ENCODE measurements around the gene FAM81A. TPM values are rescaled to one million over a fixed set of nuclear protein-coding genes. Genes with fewer than 3 reads are reported as not detected.

Gene FAM81A
- total and polyA plus RNA-seq, 4 donors = under 0.01 to 0.13 (median 0.07) TPM

DNA sequence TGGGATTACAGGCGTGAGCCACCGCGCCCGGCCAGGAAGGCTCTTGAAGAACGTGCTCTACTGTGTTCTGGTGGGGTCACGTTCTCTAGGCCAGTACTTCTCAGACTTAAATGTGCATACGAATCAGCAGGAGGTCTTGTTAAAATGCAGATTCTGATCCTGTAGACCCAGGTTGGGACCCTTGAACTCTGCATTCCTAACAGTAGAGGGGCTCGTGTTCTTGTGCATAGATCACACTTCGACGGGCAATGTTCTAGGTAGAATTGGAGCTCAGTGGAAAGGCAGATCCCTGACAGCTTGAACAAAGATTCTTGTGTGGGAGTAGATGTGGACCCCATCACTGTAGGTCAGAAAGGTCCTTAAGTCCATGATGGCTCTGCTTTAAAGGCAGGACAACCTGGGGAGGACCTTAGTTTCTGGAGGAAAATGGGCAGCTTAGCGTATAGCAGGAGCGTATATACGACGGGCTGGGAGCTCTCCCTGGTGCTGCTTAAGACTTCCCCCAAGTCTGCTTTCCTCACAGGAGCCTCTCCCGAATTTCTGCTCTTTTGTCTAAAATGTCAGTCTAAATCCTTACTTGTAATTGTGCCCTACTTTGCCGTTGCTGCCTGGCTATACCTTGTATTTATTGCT is 16.9 kb upstream of the FAM81A start:
- DNase-seq (ENCODE audit: low spot score) = no peak
- H3K4me3 ChIP-seq (ENCODE audit: low read depth in 1 of 3, low read length in 3 of 3) = no peak overlapping the region
- H3K9me3 ChIP-seq (ENCODE audit: control insufficient read depth in 4 of 4, low read length in 3 of 4) = no peaks in the 10 kb centered on the region
- TF ChIP-seq NR2F2 (IDR thresholded peaks at IDR 0.05) = no peak
- no peak for TF ChIP-seq GABPA (IDR thresholded peaks at IDR 0.05 in 1 of 2, conservative IDR thresholded peaks at IDR 0.05 in 1 of 2)
- TF ChIP-seq, protein P1, sequence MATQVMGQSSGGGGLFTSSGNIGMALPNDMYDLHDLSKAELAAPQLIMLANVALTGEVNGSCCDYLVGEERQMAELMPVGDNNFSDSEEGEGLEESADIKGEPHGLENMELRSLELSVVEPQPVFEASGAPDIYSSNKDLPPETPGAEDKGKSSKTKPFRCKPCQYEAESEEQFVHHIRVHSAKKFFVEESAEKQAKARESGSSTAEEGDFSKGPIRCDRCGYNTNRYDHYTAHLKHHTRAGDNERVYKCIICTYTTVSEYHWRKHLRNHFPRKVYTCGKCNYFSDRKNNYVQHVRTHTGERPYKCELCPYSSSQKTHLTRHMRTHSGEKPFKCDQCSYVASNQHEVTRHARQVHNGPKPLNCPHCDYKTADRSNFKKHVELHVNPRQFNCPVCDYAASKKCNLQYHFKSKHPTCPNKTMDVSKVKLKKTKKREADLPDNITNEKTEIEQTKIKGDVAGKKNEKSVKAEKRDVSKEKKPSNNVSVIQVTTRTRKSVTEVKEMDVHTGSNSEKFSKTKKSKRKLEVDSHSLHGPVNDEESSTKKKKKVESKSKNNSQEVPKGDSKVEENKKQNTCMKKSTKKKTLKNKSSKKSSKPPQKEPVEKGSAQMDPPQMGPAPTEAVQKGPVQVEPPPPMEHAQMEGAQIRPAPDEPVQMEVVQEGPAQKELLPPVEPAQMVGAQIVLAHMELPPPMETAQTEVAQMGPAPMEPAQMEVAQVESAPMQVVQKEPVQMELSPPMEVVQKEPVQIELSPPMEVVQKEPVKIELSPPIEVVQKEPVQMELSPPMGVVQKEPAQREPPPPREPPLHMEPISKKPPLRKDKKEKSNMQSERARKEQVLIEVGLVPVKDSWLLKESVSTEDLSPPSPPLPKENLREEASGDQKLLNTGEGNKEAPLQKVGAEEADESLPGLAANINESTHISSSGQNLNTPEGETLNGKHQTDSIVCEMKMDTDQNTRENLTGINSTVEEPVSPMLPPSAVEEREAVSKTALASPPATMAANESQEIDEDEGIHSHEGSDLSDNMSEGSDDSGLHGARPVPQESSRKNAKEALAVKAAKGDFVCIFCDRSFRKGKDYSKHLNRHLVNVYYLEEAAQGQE (IDR thresholded peaks at IDR 0.05) = no peak
- TF ChIP-seq RXRA (IDR thresholded peaks at IDR 0.05) = no peak
- TF ChIP-seq, protein P2, sequence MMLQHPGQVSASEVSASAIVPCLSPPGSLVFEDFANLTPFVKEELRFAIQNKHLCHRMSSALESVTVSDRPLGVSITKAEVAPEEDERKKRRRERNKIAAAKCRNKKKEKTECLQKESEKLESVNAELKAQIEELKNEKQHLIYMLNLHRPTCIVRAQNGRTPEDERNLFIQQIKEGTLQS (IDR thresholded peaks at IDR 0.05) = no peak
- no peak for TF ChIP-seq YY1 (IDR thresholded peaks at IDR 0.05)
- TF ChIP-seq, protein P3, sequence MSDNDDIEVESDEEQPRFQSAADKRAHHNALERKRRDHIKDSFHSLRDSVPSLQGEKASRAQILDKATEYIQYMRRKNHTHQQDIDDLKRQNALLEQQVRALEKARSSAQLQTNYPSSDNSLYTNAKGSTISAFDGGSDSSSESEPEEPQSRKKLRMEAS (IDR thresholded peaks at IDR 0.05) = no peak
- no peak for TF ChIP-seq JUND (IDR thresholded peaks at IDR 0.05)
- TF ChIP-seq SP1 (IDR thresholded peaks at IDR 0.05) = no peak
- no peak for TF ChIP-seq FOXA1 (IDR thresholded peaks at IDR 0.05)
- H3K4me1 ChIP-seq (ENCODE audit: control insufficient read depth in 4 of 4, insufficient read depth in 4 of 4, low read length in 3 of 4) = no peaks in the 10 kb centered on the region
- H3K27ac ChIP-seq (ENCODE audit: low read depth in 1 of 2, low read length in 2 of 2) = no peak overlapping the region
- H3K9ac ChIP-seq (ENCODE audit: low read depth in 1 of 2, low read length in 2 of 2) = no peak overlapping the region
- H3K27me3 ChIP-seq (ENCODE audit: control insufficient read depth in 4 of 4, insufficient read depth in 4 of 4, low read length in 3 of 4) = no peaks in the 10 kb centered on the region
- H3K36me3 ChIP-seq (ENCODE audit: control insufficient read depth in 4 of 4, insufficient read depth in 3 of 4, low read depth in 1 of 4, low read length in 3 of 4) = no peaks in the 10 kb centered on the region
- 55% methylated on average over 12 of the region's 16 CpGs for WGBS

DNA sequence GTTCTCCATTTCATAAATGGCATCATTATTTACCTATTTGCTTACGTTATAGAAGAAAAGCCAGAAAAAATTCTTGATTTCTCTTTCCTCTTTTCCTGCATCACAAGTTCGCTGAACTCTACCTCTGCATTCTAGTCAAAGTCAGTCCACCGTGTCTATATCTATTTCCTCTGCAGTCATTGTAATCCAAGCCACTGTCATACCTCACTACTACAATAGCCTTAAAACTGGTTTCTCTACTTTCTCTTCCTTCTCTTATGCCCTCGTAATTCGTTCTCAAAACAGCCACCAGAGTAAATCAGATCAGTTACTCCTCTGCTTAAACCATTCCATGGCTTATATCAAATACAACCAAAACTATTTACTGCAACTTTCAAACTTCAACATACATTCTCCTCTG is 13.4 kb upstream of the FAM81A start:
- WGBS = 55% methylated on average over 5 of the region's 5 CpGs
- Histone ChIP-seq H3K27me3 (ENCODE audit: control insufficient read depth in 4 of 4, insufficient read depth in 4 of 4, low read length in 3 of 4) (no peaks in the 10 kb centered on the region), H3K9me3 (ENCODE audit: control insufficient read depth in 4 of 4, low read length in 3 of 4) (no peaks in the 10 kb centered on the region), H3K27ac (ENCODE audit: low read depth in 1 of 2, low read length in 2 of 2) (no peak overlapping the region), H3K4me1 (ENCODE audit: control insufficient read depth in 4 of 4, insufficient read depth in 4 of 4, low read length in 3 of 4) (no peaks in the 10 kb centered on the region), H3K4me3 (ENCODE audit: low read depth in 1 of 3, low read length in 3 of 3) (no peak overlapping the region), H3K9ac (ENCODE audit: low read depth in 1 of 2, low read length in 2 of 2) (no peak overlapping the region), H3K36me3 (ENCODE audit: control insufficient read depth in 4 of 4, insufficient read depth in 3 of 4, low read depth in 1 of 4, low read length in 3 of 4) (no peaks in the 10 kb centered on the region)
- DNase-seq (ENCODE audit: low spot score) = no peak
- TF ChIP-seq RXRA (IDR thresholded peaks at IDR 0.05) (no peak), SP1 (IDR thresholded peaks at IDR 0.05) (no peak), YY1 (IDR thresholded peaks at IDR 0.05) (no peak), EGR1 (IDR thresholded peaks at IDR 0.05; ENCODE audit: low read depth in 2 of 2) (no peak), NR2F2 (IDR thresholded peaks at IDR 0.05) (no peak), HNF4G (IDR thresholded peaks at IDR 0.05) (no peak), FOXA2 (IDR thresholded peaks at IDR 0.05) (no peak), JUND (IDR thresholded peaks at IDR 0.05) (no peak), RAD21 (IDR thresholded peaks at IDR 0.05) (no peak), HNF4A (conservative IDR thresholded peaks at IDR 0.05) (no peak), GABPA (IDR thresholded peaks at IDR 0.05 in 1 of 2, conservative IDR thresholded peaks at IDR 0.05 in 1 of 2) (no peak), FOXA1 (IDR thresholded peaks at IDR 0.05) (no peak), TAF1 (conservative IDR thresholded peaks at IDR 0.05) (no peak)
- TF ChIP-seq, protein P4, sequence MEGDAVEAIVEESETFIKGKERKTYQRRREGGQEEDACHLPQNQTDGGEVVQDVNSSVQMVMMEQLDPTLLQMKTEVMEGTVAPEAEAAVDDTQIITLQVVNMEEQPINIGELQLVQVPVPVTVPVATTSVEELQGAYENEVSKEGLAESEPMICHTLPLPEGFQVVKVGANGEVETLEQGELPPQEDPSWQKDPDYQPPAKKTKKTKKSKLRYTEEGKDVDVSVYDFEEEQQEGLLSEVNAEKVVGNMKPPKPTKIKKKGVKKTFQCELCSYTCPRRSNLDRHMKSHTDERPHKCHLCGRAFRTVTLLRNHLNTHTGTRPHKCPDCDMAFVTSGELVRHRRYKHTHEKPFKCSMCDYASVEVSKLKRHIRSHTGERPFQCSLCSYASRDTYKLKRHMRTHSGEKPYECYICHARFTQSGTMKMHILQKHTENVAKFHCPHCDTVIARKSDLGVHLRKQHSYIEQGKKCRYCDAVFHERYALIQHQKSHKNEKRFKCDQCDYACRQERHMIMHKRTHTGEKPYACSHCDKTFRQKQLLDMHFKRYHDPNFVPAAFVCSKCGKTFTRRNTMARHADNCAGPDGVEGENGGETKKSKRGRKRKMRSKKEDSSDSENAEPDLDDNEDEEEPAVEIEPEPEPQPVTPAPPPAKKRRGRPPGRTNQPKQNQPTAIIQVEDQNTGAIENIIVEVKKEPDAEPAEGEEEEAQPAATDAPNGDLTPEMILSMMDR (IDR thresholded peaks at IDR 0.05; ENCODE audit: low read depth, low read length, missing input control) = no peak
- TF ChIP-seq, protein P2 (IDR thresholded peaks at IDR 0.05) = no peak
- TF ChIP-seq, protein P5, sequence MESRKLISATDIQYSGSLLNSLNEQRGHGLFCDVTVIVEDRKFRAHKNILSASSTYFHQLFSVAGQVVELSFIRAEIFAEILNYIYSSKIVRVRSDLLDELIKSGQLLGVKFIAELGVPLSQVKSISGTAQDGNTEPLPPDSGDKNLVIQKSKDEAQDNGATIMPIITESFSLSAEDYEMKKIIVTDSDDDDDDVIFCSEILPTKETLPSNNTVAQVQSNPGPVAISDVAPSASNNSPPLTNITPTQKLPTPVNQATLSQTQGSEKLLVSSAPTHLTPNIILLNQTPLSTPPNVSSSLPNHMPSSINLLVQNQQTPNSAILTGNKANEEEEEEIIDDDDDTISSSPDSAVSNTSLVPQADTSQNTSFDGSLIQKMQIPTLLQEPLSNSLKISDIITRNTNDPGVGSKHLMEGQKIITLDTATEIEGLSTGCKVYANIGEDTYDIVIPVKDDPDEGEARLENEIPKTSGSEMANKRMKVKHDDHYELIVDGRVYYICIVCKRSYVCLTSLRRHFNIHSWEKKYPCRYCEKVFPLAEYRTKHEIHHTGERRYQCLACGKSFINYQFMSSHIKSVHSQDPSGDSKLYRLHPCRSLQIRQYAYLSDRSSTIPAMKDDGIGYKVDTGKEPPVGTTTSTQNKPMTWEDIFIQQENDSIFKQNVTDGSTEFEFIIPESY (IDR thresholded peaks at IDR 0.05) = no peak
- TF ChIP-seq, protein P3 (IDR thresholded peaks at IDR 0.05) = no peak
- TF ChIP-seq, protein P1 (IDR thresholded peaks at IDR 0.05) = no peak

Data from liver (tissue), 9 donors.